Vagina (tissue), 2 donors: Measurements from ENCODE around the gene PTH.

Experiments
- CTCF ChIP-seq, 3 experiments: fragments of 450-650 bp in 2 of 3; fragments of 200-600 bp in 1 of 3; sonication (generic) in 1 of 3; IDR thresholded peaks; one replicate each; pipeline ENCODE4 v1.5.1; 2017 to 2019; ENCODE audit warnings: antibody characterized with exemption in 3 of 3, mild to moderate bottlenecking in 2 of 3, moderate library complexity in 2 of 3
- POLR2A ChIP-seq, 2 donors: fragments of 450-650 bp; IDR thresholded peaks; one replicate each; pipeline ENCODE4 v1.6.1; 2017; ENCODE audit warnings: antibody characterized with exemption in 2 of 2, mild to moderate bottlenecking in 2 of 2, moderate library complexity in 2 of 2
- POLR2AphosphoS5 ChIP-seq, 2 donors: sonication (generic); formaldehyde crosslinking; IDR thresholded peaks; one replicate each; pipeline ENCODE4 v1.9.0; 2017; ENCODE audit warnings: antibody characterized with exemption in 2 of 2, mild to moderate bottlenecking in 2 of 2, low read depth in 1 of 2; ENCODE audit not compliant: insufficient read depth in 1 of 2

GRCh38 chr11:13448876-13449275, 46.9 kb downstream of the PTH start:
- TF ChIP-seq CTCF (IDR thresholded peaks at IDR 0.05) (no peak), POLR2A (IDR thresholded peaks at IDR 0.05) (no peak), POLR2AphosphoS5 (IDR thresholded peaks at IDR 0.05; ENCODE audit: insufficient read depth in 1 of 2, low read depth in 1 of 2) (no peak)
